GM12878 (cell line): ENCODE data around the gene ARTN. TPM values are rescaled to one million over a fixed set of nuclear protein-coding genes. Genes with fewer than 3 reads are reported as not detected.

Experiments
- ATAC-seq: fragments of 200-7000 bp; cut with Tn5 transposase; 3 replicates; pipeline ENCODE4 v1.9.1; 2020; ENCODE audit warnings: mild to moderate bottlenecking, moderate library complexity
- BruUV-seq: library from RNA; stranded (reverse); fragments of 400-500 nt; replicated peaks from 2 replicates; lab custom pipeline; 2021; lab: Mats Ljungman, UMichigan
- CTCF ChIA-PET: fragments of 300-600 bp; sonication (Branson Sonifier 250); formaldehyde crosslinking; extraction: SDS; loops from one replicate; lab custom pipeline; 2021; ENCODE audit warnings: inconsistent platforms; lab: Yijun Ruan, JAX
- POLR2A ChIA-PET: fragments of 350-600 bp; formaldehyde crosslinking; extraction: SDS; loops from one replicate; lab custom pipeline; 2021; ENCODE audit warnings: inconsistent platforms; lab: Charles Lee
- RAD21 ChIA-PET: fragments of 300-600 bp; sonication (Branson Sonifier 250); formaldehyde crosslinking; loops from one replicate; lab custom pipeline; 2023; ENCODE audit warnings: antibody characterized with exemption; ENCODE audit not compliant: unreplicated experiment; lab: Charles Lee
- SMC1A ChIA-PET: fragments of 300-600 bp; sonication (Branson Sonifier 250); formaldehyde crosslinking; loops from one replicate; lab custom pipeline; 2023; ENCODE audit not compliant: unreplicated experiment, uncharacterized antibody; lab: Charles Lee
- DNase-seq: peaks from one replicate; pipeline ENCODE4 v3.0.0-alpha.2; 2011; ENCODE audit warnings: low read depth, low spot score
- FAIRE-seq: peaks from 3 replicates; lab custom pipeline; 2011; peaks lifted over from hg19 to GRCh38; lab: Jason Lieb, UNC
- H2AFZ ChIP-seq: 2 replicates; pipeline ENCODE4 v1.6.0; 2011; ENCODE audit warnings: low read depth, low read length, control low read depth; ENCODE audit not compliant: control insufficient read depth
- H3K27ac ChIP-seq: 2 replicates; pipeline ENCODE4 v1.5.1; 2011; ENCODE audit warnings: control low read depth; ENCODE audit not compliant: control insufficient read depth, insufficient read depth
- H3K27me3 ChIP-seq, 2 experiments: replicated peaks in 1 of 2; 2 replicates each; pipeline versions ENCODE4 v1.6.0 to v1.6.1; 2011; ENCODE audit warnings: low read length in 1 of 2; ENCODE audit not compliant: control insufficient read depth in 2 of 2, insufficient read depth in 2 of 2
- H3K36me3 ChIP-seq, 2 experiments: 2 replicates each; pipeline ENCODE4 v1.5.1; 2011; ENCODE audit warnings: low read length in 1 of 2; ENCODE audit not compliant: control insufficient read depth in 2 of 2, insufficient read depth in 2 of 2
- H3K4me1 ChIP-seq: 2 replicates; pipeline ENCODE4 v1.6.1; 2011; ENCODE audit warnings: mild to moderate bottlenecking, low read length, moderate library complexity, mixed read lengths; ENCODE audit not compliant: control insufficient read depth, insufficient read depth
- H3K4me2 ChIP-seq: 2 replicates; pipeline ENCODE4 v1.6.0; 2011; ENCODE audit warnings: control low read depth; ENCODE audit not compliant: control insufficient read depth, insufficient read depth
- H3K4me3 ChIP-seq: fragments of 200-600 bp; sonication (generic); 2 replicates; pipeline ENCODE4 v1.5.1; 2016
- H3K79me2 ChIP-seq: 2 replicates; pipeline ENCODE4 v1.6.0; 2011; ENCODE audit warnings: low read length; ENCODE audit not compliant: control insufficient read depth, insufficient read depth
- H3K9ac ChIP-seq: 2 replicates; pipeline ENCODE4 v1.8.0; 2011; ENCODE audit warnings: low read length, control low read depth, mixed read lengths; ENCODE audit not compliant: control insufficient read depth, insufficient read depth
- H3K9me3 ChIP-seq: replicated peaks from 3 replicates; pipeline ENCODE4 v1.5.1; 2011; ENCODE audit warnings: mild to moderate bottlenecking, low read length; ENCODE audit not compliant: control insufficient read depth, insufficient read depth
- H4K20me1 ChIP-seq: 2 replicates; pipeline ENCODE4 v1.6.0; 2011; ENCODE audit not compliant: control insufficient read depth, insufficient read depth
- ASH2L ChIP-seq: fragments of 300-600, 200-600 bp; sonication (generic); IDR thresholded peaks from 2 replicates; pipeline ENCODE4 v1.6.1; 2017; ENCODE audit warnings: low read depth, mild to moderate bottlenecking, borderline replicate concordance
- CHD1 ChIP-seq: IDR thresholded peaks from 2 replicates; pipeline ENCODE4 v1.6.1; 2012; ENCODE audit warnings: low read depth, low read length, improper control_type of control experiment
- HDAC2 ChIP-seq: fragments of 200-600 bp; sonication (generic); IDR thresholded peaks from 2 replicates; pipeline ENCODE4 v1.6.1; 2017
- KLF5 ChIP-seq: fragments of 450-650 bp; IDR thresholded peaks from 2 replicates; pipeline ENCODE4 v1.6.1; 2014; ENCODE audit warnings: mild to moderate bottlenecking; ENCODE audit not compliant: partially characterized antibody
- NR2F1 ChIP-seq: fragments of 450-650 bp; conservative IDR thresholded peaks from 2 replicates; pipeline ENCODE4 v1.6.1; 2017; ENCODE audit warnings: mild to moderate bottlenecking
- NRF1 ChIP-seq: conservative IDR thresholded peaks from 2 replicates; pipeline ENCODE4 v1.6.1; 2011; ENCODE audit warnings: mild to moderate bottlenecking, low read depth, low read length, improper control_type of control experiment
- SMAD1 ChIP-seq: fragments of 450-650 bp; IDR thresholded peaks from 2 replicates; pipeline ENCODE4 v1.6.1; 2018; ENCODE audit warnings: mild to moderate bottlenecking, low read depth; ENCODE audit not compliant: partially characterized antibody
- SMC3 ChIP-seq: IDR thresholded peaks from 2 replicates; pipeline ENCODE4 v1.6.1; 2011; ENCODE audit warnings: low read length, improper control_type of control experiment, borderline replicate concordance
- TCF7 ChIP-seq: IDR thresholded peaks from 2 replicates; pipeline ENCODE4 v1.6.1; 2014; ENCODE audit warnings: antibody characterized with exemption, borderline replicate concordance
- ZNF217 ChIP-seq: fragments of 450-650 bp; IDR thresholded peaks from 2 replicates; pipeline ENCODE4 v1.6.1; 2017; ENCODE audit warnings: antibody characterized with exemption, mild to moderate bottlenecking
- ZNF24 ChIP-seq: fragments of 450-650 bp; IDR thresholded peaks from 2 replicates; pipeline ENCODE4 v1.6.1; 2017; ENCODE audit warnings: antibody characterized with exemption, mild to moderate bottlenecking
- WGBS: methylation state at CpG from one replicate; pipeline ENCODE4 v1.1.6; 2016; ENCODE audit warnings: low lambda C conversion rate; ENCODE audit not compliant: insufficient replicate concordance, insufficient coverage; ENCODE audit errors: missing lambda C conversion rate; 5-methylcytosine and 5-hydroxymethylcytosine counted together
- in situ Hi-C: fragments of 300-500 bp; cut with MboI; formaldehyde crosslinking; loops from 9 replicates; pipeline ENCODE4 v1.14.3; 2018; ENCODE audit warnings: mixed read lengths
- intact Hi-C: fragments of 100-400 bp; cut with micrococcal nuclease; formaldehyde crosslinking; loops from one replicate; pipeline ENCODE4 v1.14.2; 2022; ENCODE audit not compliant: unreplicated experiment
- polyA plus RNA-seq, 11 experiments: library from polyadenylated mRNA; depleted of rRNA in 4 of 11; unstranded in 6 of 11; stranded (reverse) in 5 of 11; fragments of >200 nt; fragmentation: Nextera tagmentation in 4 of 11; fragmentation: Illumina TruSeq in 1 of 11; extraction: Ambion mirVana in 4 of 11; extraction: Trizol in 1 of 11; gene quantifications; 1 replicate in 1 of 11; 2 replicates in 10 of 11; pipeline versions ENCODE4 v1.2.1 to v1.2.3, GENCODE V29; 2011 to 2016; ENCODE audit warnings: inconsistent platforms in 2 of 11, missing spikeins in 2 of 11, low read depth in 1 of 11
- total RNA-seq, 4 experiments: library from RNA; depleted of rRNA in 3 of 4; stranded (reverse); fragments of >200 nt in 3 of 4; fragmentation: Illumina TruSeq in 1 of 4; extraction: Trizol in 1 of 4; gene quantifications; 2 replicates each; pipeline versions ENCODE4 v1.2.1 to v1.2.3, GENCODE V29; 2013 to 2021
- TF ChIP-seq, protein P1 (sequence below): fragments of 450-650 bp; IDR thresholded peaks from 2 replicates; pipeline ENCODE4 v1.6.1; 2016; ENCODE audit warnings: mild to moderate bottlenecking
- TF ChIP-seq, protein P2 (sequence below): fragments of 450-650 bp; IDR thresholded peaks from 2 replicates; pipeline ENCODE4 v1.6.1; 2017; ENCODE audit warnings: low read depth, mild to moderate bottlenecking, moderate library complexity

Gene ARTN
- total and polyA plus RNA-seq, 10 of the 15 experiments (the other 5 are each of a cell fraction or from before 2014, with no cell fraction given), result 0.06 to 2.1 (median 0.34) TPM; not detected in 1

DNA sequence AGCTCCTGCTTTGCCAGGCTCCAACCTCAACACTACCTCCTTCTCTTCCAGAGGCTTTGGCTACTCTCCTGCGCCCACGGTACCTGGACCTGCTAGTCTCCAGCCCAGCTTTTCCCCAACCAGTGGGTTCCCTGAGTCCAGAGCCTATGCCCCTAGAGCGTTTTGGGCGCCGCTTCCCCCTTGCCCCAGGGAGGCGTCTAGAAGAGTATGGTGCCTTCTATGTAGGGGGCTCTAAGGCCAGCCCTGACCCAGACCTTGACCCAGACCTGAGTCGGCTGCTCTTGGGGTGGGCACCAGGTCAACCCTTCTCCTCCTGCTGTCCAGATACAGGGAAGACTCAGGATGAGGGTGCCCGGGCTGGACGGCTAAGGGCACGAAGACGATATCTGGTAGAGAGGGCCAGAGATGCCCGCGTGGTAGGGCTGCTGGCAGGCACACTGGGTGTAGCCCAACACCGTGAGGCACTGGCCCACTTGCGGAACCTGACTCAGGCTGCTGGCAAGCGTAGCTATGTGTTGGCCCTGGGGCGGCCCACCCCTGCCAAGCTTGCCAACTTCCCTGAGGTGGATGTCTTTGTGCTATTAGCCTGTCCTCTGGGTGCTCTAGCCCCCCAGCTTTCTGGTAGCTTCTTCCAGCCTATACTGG lies 37.9 kb downstream of the ARTN start:
- Histone ChIP-seq H3K27ac (no peak overlapping the region), H2AFZ (no peak overlapping the region), H3K9me3 (no peaks in the 10 kb centered on the region), H3K9ac (peak overlapping the region; percentile 89; the same call in 1 of the 2 replicates), H3K36me3 (peaks cover 9 to 11% of the 10 kb centered on the region in 2 experiments), H3K4me3 (peak overlapping the region; percentile 98; the same call in 1 of the 2 replicates), H4K20me1 (no peaks in the 10 kb centered on the region), H3K4me1 (peaks cover 20% of the 10 kb centered on the region), H3K79me2 (peaks cover 33% of the 10 kb centered on the region), H3K4me2 (peak overlapping the region; percentile 93), H3K27me3 (no peaks in the 10 kb centered on the region)
- FAIRE-seq (no peak), ATAC-seq (no peak), DNase-seq (no peak)
- TF ChIP-seq HDAC2 (no peak), SMAD1 (no peak), SMC3 (no peak), TCF7 (no peak)
- SMC1A ChIA-PET, result no interaction called here
- CTCF ChIA-PET, result interaction anchor here (0.7 to 2.0 kb wide), 4 partner anchors 28 to 320 kb away, joined by 3 to 6 read pairs (median 3); partner anchors contain the start of gene DMAP1
- POLR2A ChIA-PET, result interaction anchor here (1.1 kb wide), 1 partner anchor 322 kb away, joined by 3 read pairs; the partner anchor contains the start of gene KDM4A
- intact Hi-C loops (no loop called here), in situ Hi-C loops (no loop called here)
- no TSS peak for BruUV-seq
- RAD21 ChIA-PET, result interaction anchor here (2.6 kb wide), 1 partner anchor 208 kb away, joined by 6 read pairs; no protein-coding TSS in a partner anchor
- WGBS, result 97% methylated on average over 17 of the region's 17 CpGs

DNA sequence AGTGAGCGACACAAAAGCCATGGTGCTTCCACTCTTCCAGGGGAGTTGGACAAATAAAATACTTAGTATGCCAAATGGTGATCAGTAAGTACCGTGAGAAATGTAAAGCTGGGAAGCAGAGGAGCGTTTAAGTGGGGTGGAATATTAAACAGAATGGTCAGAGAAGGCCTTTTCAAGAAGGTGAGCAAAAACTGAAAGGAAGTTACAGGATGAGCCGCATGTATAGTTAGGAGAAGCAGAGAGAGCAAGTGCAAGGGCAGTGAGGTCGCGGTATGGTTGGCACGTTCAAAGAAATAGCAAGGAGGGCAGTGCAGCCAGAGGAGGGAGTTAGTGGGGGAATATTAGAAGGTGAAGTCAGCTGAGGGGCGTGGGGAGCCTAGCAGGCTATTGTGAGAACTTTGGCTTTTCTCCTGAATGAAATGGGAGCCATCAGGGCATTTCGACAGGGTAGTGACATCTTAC lies 40.4 kb downstream of the ARTN start:
- ATAC-seq (no peak; the same call in 1 of the 3 replicates), DNase-seq (no peak), FAIRE-seq (no peak)
- BruUV-seq, result no TSS peak
- 45% methylated on average over 9 of the region's 9 CpGs for whole genome bisulfite sequencing
- in situ Hi-C loops (no loop called here), intact Hi-C loops (loop anchor here (2.0 kb wide), 1 partner anchor 27 kb away; the partner anchor contains the start of gene IPO13)
- H2AFZ ChIP-seq, result peak overlapping the region; percentile 92
- peak overlapping the region; percentile 88 for H3K9ac ChIP-seq
- ChIA-PET RAD21 (interaction anchor here (3.0 kb wide), 1 partner anchor 210 kb away, joined by 10 read pairs; no protein-coding TSS in a partner anchor), CTCF (interaction anchor here (0.7 to 1.1 kb wide), 3 partner anchors 20 to 69 kb away, joined by 3 read pairs; partner anchors contain the start of gene IPO13), SMC1A (no interaction called here), POLR2A (interaction anchor here (0.6 to 3.8 kb wide), 4 partner anchors 15 to 1762 kb away, joined by 3 to 18 read pairs (median 6); partner anchors contain the start of gene IPO13)
- H3K4me1 ChIP-seq, result peaks cover 31% of the 10 kb centered on the region
- H4K20me1 ChIP-seq, result no peaks in the 10 kb centered on the region
- peak overlapping the region; percentile 97 for H3K4me2 ChIP-seq
- no peaks in the 10 kb centered on the region for H3K9me3 ChIP-seq
- peaks cover 46% of the 10 kb centered on the region for H3K79me2 ChIP-seq
- no peaks in the 10 kb centered on the region for H3K27me3 ChIP-seq
- H3K36me3 ChIP-seq, result peaks cover 11 to 15% of the 10 kb centered on the region in 2 experiments
- peak overlapping the region; percentile 82 for H3K4me3 ChIP-seq
- H3K27ac ChIP-seq, result peak overlapping the region; percentile 73
- TF ChIP-seq CHD1, result no peak
- TF ChIP-seq NR2F1, result no peak
- no peak for TF ChIP-seq ASH2L
- TF ChIP-seq, protein P1, sequence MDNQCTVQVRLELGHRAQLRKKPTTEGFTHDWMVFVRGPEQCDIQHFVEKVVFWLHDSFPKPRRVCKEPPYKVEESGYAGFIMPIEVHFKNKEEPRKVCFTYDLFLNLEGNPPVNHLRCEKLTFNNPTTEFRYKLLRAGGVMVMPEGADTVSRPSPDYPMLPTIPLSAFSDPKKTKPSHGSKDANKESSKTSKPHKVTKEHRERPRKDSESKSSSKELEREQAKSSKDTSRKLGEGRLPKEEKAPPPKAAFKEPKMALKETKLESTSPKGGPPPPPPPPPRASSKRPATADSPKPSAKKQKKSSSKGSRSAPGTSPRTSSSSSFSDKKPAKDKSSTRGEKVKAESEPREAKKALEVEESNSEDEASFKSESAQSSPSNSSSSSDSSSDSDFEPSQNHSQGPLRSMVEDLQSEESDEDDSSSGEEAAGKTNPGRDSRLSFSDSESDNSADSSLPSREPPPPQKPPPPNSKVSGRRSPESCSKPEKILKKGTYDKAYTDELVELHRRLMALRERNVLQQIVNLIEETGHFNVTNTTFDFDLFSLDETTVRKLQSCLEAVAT, result no peak; the same call in 1 of the 2 replicates
- no peak for TF ChIP-seq KLF5
- TF ChIP-seq, protein P2, sequence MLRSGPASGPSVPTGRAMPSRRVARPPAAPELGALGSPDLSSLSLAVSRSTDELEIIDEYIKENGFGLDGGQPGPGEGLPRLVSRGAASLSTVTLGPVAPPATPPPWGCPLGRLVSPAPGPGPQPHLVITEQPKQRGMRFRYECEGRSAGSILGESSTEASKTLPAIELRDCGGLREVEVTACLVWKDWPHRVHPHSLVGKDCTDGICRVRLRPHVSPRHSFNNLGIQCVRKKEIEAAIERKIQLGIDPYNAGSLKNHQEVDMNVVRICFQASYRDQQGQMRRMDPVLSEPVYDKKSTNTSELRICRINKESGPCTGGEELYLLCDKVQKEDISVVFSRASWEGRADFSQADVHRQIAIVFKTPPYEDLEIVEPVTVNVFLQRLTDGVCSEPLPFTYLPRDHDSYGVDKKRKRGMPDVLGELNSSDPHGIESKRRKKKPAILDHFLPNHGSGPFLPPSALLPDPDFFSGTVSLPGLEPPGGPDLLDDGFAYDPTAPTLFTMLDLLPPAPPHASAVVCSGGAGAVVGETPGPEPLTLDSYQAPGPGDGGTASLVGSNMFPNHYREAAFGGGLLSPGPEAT, result 0 out of 2 replicates have a peak, but pooled peaks have one; percentile 21
- no peak for TF ChIP-seq NRF1
- TF ChIP-seq ZNF217, result no peak
- no peak for TF ChIP-seq ZNF24
